Cardiac muscle cell (in vitro differentiated cells and primary cell): ENCODE measurements around the gene SMAD7. TPM values are rescaled to one million over a fixed set of nuclear protein-coding genes. Genes with fewer than 3 reads are reported as not detected.

Source experiments
- DNase-seq, 2 donors: peaks; one replicate each; pipeline versions ENCODE4 v3.0.0 to v3.0.0-alpha.2; 2010 to 2017; ENCODE audit warnings: low read depth in 1 of 2, low spot score in 1 of 2
- H3K27ac ChIP-seq: fragments of 200-600 bp; sonication (generic); 2 replicates; pipeline ENCODE4 v1.5.1; 2016
- H3K27me3 ChIP-seq: fragments of 200-600 bp; sonication (generic); 2 replicates; pipeline ENCODE4 v1.6.0; 2016; ENCODE audit warnings: control low read depth
- H3K36me3 ChIP-seq: fragments of 200-600 bp; sonication (generic); 2 replicates; pipeline ENCODE4 v1.5.1; 2016; ENCODE audit warnings: control low read depth
- H3K4me1 ChIP-seq: fragments of 200-600 bp; sonication (generic); 2 replicates; pipeline ENCODE4 v1.8.1; 2017; ENCODE audit warnings: low read depth, mild to moderate bottlenecking, mixed run types
- H3K4me3 ChIP-seq: fragments of 200-600 bp; sonication (generic); 2 replicates; pipeline ENCODE4 v1.5.1; 2016; ENCODE audit warnings: mild to moderate bottlenecking
- H3K9me3 ChIP-seq: fragments of 200-600 bp; sonication (generic); 2 replicates; pipeline ENCODE4 v1.5.1; 2017; ENCODE audit warnings: low read depth, mild to moderate bottlenecking, control low read depth
- CTCF ChIP-seq: IDR thresholded peaks from 2 replicates; pipeline ENCODE4 v1.5.1; 2012; ENCODE audit warnings: low read depth, mild to moderate bottlenecking, low read length
- polyA plus RNA-seq: library from polyadenylated mRNA; unstranded; fragments of >200 nt; fragmentation: Nextera tagmentation; extraction: Ambion mirVana; gene quantifications from 2 replicates; pipeline ENCODE4 v1.2.1, GENCODE V29; 2016
- total RNA-seq: library from RNA; depleted of rRNA; stranded (reverse); fragments of >200 nt; gene quantifications from 2 replicates; pipeline ENCODE4 v1.2.3, GENCODE V29; 2016

The SMAD7 gene
- total and polyA plus RNA-seq, 2 experiments from 2014 or later, result 60.1 to 129 TPM

GRCh38 chr18:48884306-48884705 lies 66.5 kb downstream of the SMAD7 start:
- H3K4me3 ChIP-seq, result no peak overlapping the region
- peaks cover 11% of the 10 kb centered on the region for H3K4me1 ChIP-seq
- DNase-seq, result no peak
- no peaks in the 10 kb centered on the region for H3K9me3 ChIP-seq
- TF ChIP-seq CTCF, result no peak
- H3K27ac ChIP-seq, result no peak overlapping the region
- H3K27me3 ChIP-seq, result no peaks in the 10 kb centered on the region
- no peaks in the 10 kb centered on the region for H3K36me3 ChIP-seq

- DNase-seq, result no peak
- no peaks in the 10 kb centered on the region for H3K27me3 ChIP-seq
Observed at GRCh38 chr18:48882379-48882778, 68.4 kb downstream of the SMAD7 start.

GRCh38 chr18:48880931-48881330 lies 69.8 kb downstream of the SMAD7 start:
- Histone ChIP-seq H3K4me1 (no peaks in the 10 kb centered on the region), H3K9me3 (no peaks in the 10 kb centered on the region), H3K4me3 (no peak overlapping the region), H3K27me3 (no peaks in the 10 kb centered on the region), H3K27ac (no peak overlapping the region), H3K36me3 (no peaks in the 10 kb centered on the region)
- no peak for DNase-seq
- TF ChIP-seq CTCF, result no peak

More at GRCh38 chr18:48882379-48882778, 68.4 kb downstream of the SMAD7 start:
- Histone ChIP-seq H3K9me3 (no peaks in the 10 kb centered on the region), H3K36me3 (no peaks in the 10 kb centered on the region), H3K4me1 (no peaks in the 10 kb centered on the region), H3K27ac (no peak overlapping the region), H3K4me3 (no peak overlapping the region)
- no peak for TF ChIP-seq CTCF

- H3K27ac ChIP-seq, result no peak overlapping the region
- no peak for TF ChIP-seq CTCF
Observed at GRCh38 chr18:48879008-48879431, 71.7 kb downstream of the SMAD7 start.

GRCh38 chr18:48878471-48878870 lies 72.3 kb downstream of the SMAD7 start:
- Histone ChIP-seq H3K9me3 (no peaks in the 10 kb centered on the region), H3K27ac (no peak overlapping the region), H3K4me1 (no peaks in the 10 kb centered on the region), H3K27me3 (no peaks in the 10 kb centered on the region), H3K36me3 (no peaks in the 10 kb centered on the region), H3K4me3 (no peak overlapping the region)
- DNase-seq, result no peak
- no peak for TF ChIP-seq CTCF

More at GRCh38 chr18:48879008-48879431, 71.7 kb downstream of the SMAD7 start:
- no peak for DNase-seq
- Histone ChIP-seq H3K4me3 (no peak overlapping the region), H3K36me3 (no peaks in the 10 kb centered on the region), H3K27me3 (no peaks in the 10 kb centered on the region), H3K4me1 (no peaks in the 10 kb centered on the region), H3K9me3 (no peaks in the 10 kb centered on the region)

- DNase-seq, result no peak
- no peak for TF ChIP-seq CTCF
- Histone ChIP-seq H3K36me3 (no peaks in the 10 kb centered on the region), H3K9me3 (no peaks in the 10 kb centered on the region), H3K4me1 (no peaks in the 10 kb centered on the region), H3K27me3 (no peaks in the 10 kb centered on the region), H3K27ac (no peak overlapping the region), H3K4me3 (no peak overlapping the region)
Observed at GRCh38 chr18:48877941-48878340, 72.8 kb downstream of the SMAD7 start.
